Keratinocyte (primary cell): ENCODE results near the gene PPP1CC. TPM values are rescaled to one million over a fixed set of nuclear protein-coding genes. Genes with fewer than 3 reads are reported as not detected.

Experiments
- DNase-seq: peaks from one replicate; pipeline ENCODE4 v3.0.0-alpha.2; 2011; ENCODE audit warnings: low read depth, missing footprints, low spot score
- FAIRE-seq: peaks from 2 replicates; lab custom pipeline; 2011; peaks lifted over from hg19 to GRCh38; lab: Jason Lieb, UNC
- H2AFZ ChIP-seq: 2 replicates; pipeline ENCODE4 v1.6.0; 2012; ENCODE audit warnings: low read length, control low read depth, inconsistent platforms; ENCODE audit not compliant: control insufficient read depth
- H3K27ac ChIP-seq: 2 replicates; pipeline ENCODE4 v1.5.1; 2011; ENCODE audit warnings: low read length; ENCODE audit not compliant: control insufficient read depth, insufficient read depth
- H3K27me3 ChIP-seq: 3 replicates; pipeline ENCODE4 v1.6.0; 2011; ENCODE audit warnings: low read length; ENCODE audit not compliant: control insufficient read depth, insufficient read depth; ENCODE audit errors: extremely low read depth
- H3K36me3 ChIP-seq, 2 experiments: 2 replicates in 1 of 2; 3 replicates in 1 of 2; pipeline ENCODE4 v1.5.1; 2011; ENCODE audit warnings: low read length in 2 of 2, mild to moderate bottlenecking in 1 of 2; ENCODE audit not compliant: control insufficient read depth in 2 of 2, insufficient read depth in 2 of 2; ENCODE audit errors: extremely low read depth in 1 of 2
- H3K4me1 ChIP-seq: 3 replicates; pipeline ENCODE4 v1.5.1; 2011; ENCODE audit warnings: low read length; ENCODE audit not compliant: control insufficient read depth, insufficient read depth; ENCODE audit errors: extremely low read depth
- H3K4me2 ChIP-seq: 3 replicates; pipeline ENCODE4 v1.6.0; 2011; ENCODE audit warnings: low read depth, low read length; ENCODE audit not compliant: control insufficient read depth, insufficient read depth; ENCODE audit errors: extremely low read depth
- H3K4me3 ChIP-seq, 3 experiments: fragments of 200-600 bp in 1 of 3; sonication (generic) in 1 of 3; 2 replicates in 2 of 3; 3 replicates in 1 of 3; pipeline ENCODE4 v1.5.1; 2011 to 2016; ENCODE audit warnings: low read length in 3 of 3, mild to moderate bottlenecking in 3 of 3, control low read depth in 2 of 3, inconsistent platforms in 1 of 3, low read depth in 1 of 3, mixed read lengths in 1 of 3, mixed run types in 1 of 3, moderate library complexity in 1 of 3; ENCODE audit not compliant: control insufficient read depth in 2 of 3, insufficient read depth in 2 of 3; ENCODE audit errors: extremely low read depth in 1 of 3
- H3K79me2 ChIP-seq: 2 replicates; pipeline ENCODE4 v1.6.0; 2012; ENCODE audit warnings: low read length; ENCODE audit not compliant: control insufficient read depth, insufficient read depth
- H3K9ac ChIP-seq: 3 replicates; pipeline ENCODE4 v1.6.0; 2011; ENCODE audit warnings: low read length; ENCODE audit not compliant: control insufficient read depth, insufficient read depth; ENCODE audit errors: extremely low read depth
- H3K9me1 ChIP-seq: 3 replicates; pipeline ENCODE4 v1.6.0; 2011; ENCODE audit warnings: low read length; ENCODE audit not compliant: control insufficient read depth, insufficient read depth; ENCODE audit errors: extremely low read depth
- H3K9me3 ChIP-seq: 2 replicates; pipeline ENCODE4 v1.5.1; 2012; ENCODE audit warnings: low read depth, low read length; ENCODE audit not compliant: control insufficient read depth
- H4K20me1 ChIP-seq: 3 replicates; pipeline ENCODE4 v1.6.0; 2011; ENCODE audit warnings: low read length; ENCODE audit not compliant: control insufficient read depth, insufficient read depth; ENCODE audit errors: extremely low read depth
- EZH2 ChIP-seq: IDR thresholded peaks from one replicate; pipeline ENCODE4 v1.6.1; 2012; ENCODE audit warnings: inconsistent platforms, mild to moderate bottlenecking, low read length, moderate library complexity
- dilution Hi-C: fragments of 300-500 bp; cut with MboI; formaldehyde crosslinking; loops from one replicate; pipeline ENCODE4 v1.7.0; 2020; ENCODE audit warnings: low sequenced_read_pairs; ENCODE audit not compliant: extremely low pct_ligation_motif_present
- polyA plus RNA-seq, 5 experiments: library from polyadenylated mRNA; depleted of rRNA in 3 of 5; stranded (reverse) in 3 of 5; stranded (forward) in 1 of 5; unstranded in 1 of 5; fragments of >200 nt; gene quantifications; 1 replicate in 1 of 5; 2 replicates in 3 of 5; 3 replicates in 1 of 5; pipeline versions ENCODE4 v1.2.1 to v1.2.3, GENCODE V29; 2011 to 2012; ENCODE audit warnings: missing spikeins in 2 of 5, low read depth in 1 of 5, low replicate concordance in 1 of 5
- TF ChIP-seq, protein P1 (sequence below), 3 experiments: IDR thresholded peaks in 1 of 3; conservative IDR thresholded peaks in 1 of 3; optimal IDR thresholded peaks in 1 of 3; 2 replicates in 2 of 3; 3 replicates in 1 of 3; pipeline versions ENCODE3 to v1.5.1; 2011; ENCODE audit warnings: low read length in 3 of 3, mild to moderate bottlenecking in 3 of 3, moderate library complexity in 2 of 3, control low read depth in 1 of 3, inconsistent platforms in 1 of 3; ENCODE audit not compliant: insufficient read depth in 2 of 3; ENCODE audit errors: extremely low read depth in 1 of 3

Gene PPP1CC
- polyA plus RNA-seq, 1 donor (not counting 4 experiments of a cell fraction or from before 2014, with no cell fraction given), result 158 TPM

DNA sequence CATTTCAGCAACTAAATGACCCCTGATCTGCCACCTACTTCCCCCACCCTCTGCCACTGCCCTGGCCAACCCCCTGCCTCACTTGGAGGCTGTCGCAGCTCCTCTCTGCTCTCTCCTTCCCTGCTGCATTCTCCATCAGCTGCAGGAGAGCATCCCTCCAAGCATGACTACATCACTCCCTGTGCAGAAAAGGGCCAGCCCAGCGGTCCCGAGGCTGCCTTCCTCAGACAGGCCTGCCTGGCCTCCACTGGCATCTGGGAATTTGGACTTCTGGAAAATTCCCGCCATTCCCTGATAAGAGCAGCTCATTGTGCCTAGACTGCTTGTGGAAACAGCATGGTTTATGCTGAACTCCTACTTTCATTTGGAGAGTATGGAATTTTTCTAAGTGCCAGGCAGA lies 66.5 kb downstream of the PPP1CC start:
- Histone ChIP-seq H3K9ac (no peak overlapping the region), H4K20me1 (no peaks in the 10 kb centered on the region), H3K4me2 (no peak overlapping the region), H3K4me1 (no peaks in the 10 kb centered on the region), H3K36me3 (no peaks in the 10 kb centered on the region), H3K9me3 (no peaks in the 10 kb centered on the region), H3K4me3 (no peak overlapping the region), H3K79me2 (no peaks in the 10 kb centered on the region), H3K27me3 (no peaks in the 10 kb centered on the region), H2AFZ (no peak overlapping the region), H3K27ac (no peak overlapping the region), H3K9me1 (no peaks in the 10 kb centered on the region)
- dilution Hi-C loops, result no loop called here
- FAIRE-seq (no peak), DNase-seq (no peak)
- TF ChIP-seq EZH2, result no peak
- TF ChIP-seq, protein P1, sequence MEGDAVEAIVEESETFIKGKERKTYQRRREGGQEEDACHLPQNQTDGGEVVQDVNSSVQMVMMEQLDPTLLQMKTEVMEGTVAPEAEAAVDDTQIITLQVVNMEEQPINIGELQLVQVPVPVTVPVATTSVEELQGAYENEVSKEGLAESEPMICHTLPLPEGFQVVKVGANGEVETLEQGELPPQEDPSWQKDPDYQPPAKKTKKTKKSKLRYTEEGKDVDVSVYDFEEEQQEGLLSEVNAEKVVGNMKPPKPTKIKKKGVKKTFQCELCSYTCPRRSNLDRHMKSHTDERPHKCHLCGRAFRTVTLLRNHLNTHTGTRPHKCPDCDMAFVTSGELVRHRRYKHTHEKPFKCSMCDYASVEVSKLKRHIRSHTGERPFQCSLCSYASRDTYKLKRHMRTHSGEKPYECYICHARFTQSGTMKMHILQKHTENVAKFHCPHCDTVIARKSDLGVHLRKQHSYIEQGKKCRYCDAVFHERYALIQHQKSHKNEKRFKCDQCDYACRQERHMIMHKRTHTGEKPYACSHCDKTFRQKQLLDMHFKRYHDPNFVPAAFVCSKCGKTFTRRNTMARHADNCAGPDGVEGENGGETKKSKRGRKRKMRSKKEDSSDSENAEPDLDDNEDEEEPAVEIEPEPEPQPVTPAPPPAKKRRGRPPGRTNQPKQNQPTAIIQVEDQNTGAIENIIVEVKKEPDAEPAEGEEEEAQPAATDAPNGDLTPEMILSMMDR (optimal IDR thresholded peaks at IDR 0.05 in 1 of 3, IDR thresholded peaks at IDR 0.05 in 1 of 3, conservative IDR thresholded peaks at IDR 0.05 in 1 of 3; ENCODE audit: extremely low read depth in 1 of 3, insufficient read depth in 2 of 3, low read length in 3 of 3), result no peak

DNA sequence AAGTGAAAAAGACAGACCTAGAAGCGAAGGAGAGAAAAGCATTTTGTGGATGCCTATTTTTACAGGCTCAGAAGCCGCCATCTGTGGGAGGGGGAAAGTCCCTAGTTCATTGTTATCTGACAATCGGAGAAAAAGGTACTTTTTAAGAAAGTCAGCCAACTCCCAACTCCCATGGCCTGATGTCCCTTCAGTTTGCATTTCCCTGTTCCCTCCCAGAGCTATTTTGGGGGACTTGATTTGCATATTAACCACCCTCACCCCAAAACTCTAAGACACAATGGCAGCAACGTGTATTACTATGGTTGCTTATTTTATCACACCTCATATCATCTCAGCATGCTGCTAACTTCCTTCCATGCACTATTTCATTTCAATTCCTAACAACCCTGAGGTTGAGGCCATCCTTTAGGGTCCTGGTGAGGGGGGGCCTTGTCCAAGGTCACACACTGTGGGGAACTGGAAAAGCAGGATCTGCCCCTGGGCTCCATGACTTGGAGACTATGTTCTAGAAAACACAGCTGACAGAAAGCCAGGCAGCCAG lies 72.5 kb downstream of the PPP1CC start:
- dilution Hi-C loops, result no loop called here
- H3K79me2 ChIP-seq, result no peaks in the 10 kb centered on the region
- DNase-seq, result no peak
- H2AFZ ChIP-seq, result no peak overlapping the region
- H3K9ac ChIP-seq, result no peak overlapping the region
- H3K27ac ChIP-seq, result no peak overlapping the region
- TF ChIP-seq EZH2, result no peak
- TF ChIP-seq, protein P1 (optimal IDR thresholded peaks at IDR 0.05 in 1 of 3, IDR thresholded peaks at IDR 0.05 in 1 of 3, conservative IDR thresholded peaks at IDR 0.05 in 1 of 3; ENCODE audit: extremely low read depth in 1 of 3, insufficient read depth in 2 of 3, low read length in 3 of 3), result no peak
- H3K9me1 ChIP-seq, result no peaks in the 10 kb centered on the region
- H3K4me1 ChIP-seq, result no peaks in the 10 kb centered on the region
- FAIRE-seq, result no peak
- H4K20me1 ChIP-seq, result no peaks in the 10 kb centered on the region
- no peak overlapping the region for H3K4me2 ChIP-seq
- peaks cover 3% of the 10 kb centered on the region for H3K27me3 ChIP-seq
- H3K9me3 ChIP-seq, result no peaks in the 10 kb centered on the region
- H3K36me3 ChIP-seq, result no peaks in the 10 kb centered on the region
- H3K4me3 ChIP-seq, result no peak overlapping the region

Other genes with a start within 250 kb of the PPP1CC start
- 165 to 219 TPM (median 166 TPM) in 3 replicates for gene VPS29, start 240.8 kb downstream of the PPP1CC start, polyA plus RNA-seq
- 0.15 to 0.41 TPM (median 0.31 TPM) in 3 replicates for gene RAD9B, start 240.6 kb downstream of the PPP1CC start, polyA plus RNA-seq
- gene PPTC7, start 159.6 kb downstream of the PPP1CC start, polyA plus RNA-seq, result 23.3 to 35.9 TPM (median 23.7 TPM) in 3 replicates
- gene TCTN1, start 128.8 kb downstream of the PPP1CC start, polyA plus RNA-seq, result 14.4 to 31.8 TPM (median 30.6 TPM) in 3 replicates
- gene HVCN1, start 53.8 kb downstream of the PPP1CC start, polyA plus RNA-seq, result 1.1 to 2.1 TPM (median 1.2 TPM) in 3 replicates
- gene CCDC63, start 104.1 kb upstream of the PPP1CC start, polyA plus RNA-seq, result not detected in 3 replicates
- 0.08 to 0.41 TPM in 2 of 3 replicates, not detected in the other for gene MYL2, start 177.7 kb upstream of the PPP1CC start, polyA plus RNA-seq